Measurements from ENCODE around the gene GTF2F2.

DNA sequence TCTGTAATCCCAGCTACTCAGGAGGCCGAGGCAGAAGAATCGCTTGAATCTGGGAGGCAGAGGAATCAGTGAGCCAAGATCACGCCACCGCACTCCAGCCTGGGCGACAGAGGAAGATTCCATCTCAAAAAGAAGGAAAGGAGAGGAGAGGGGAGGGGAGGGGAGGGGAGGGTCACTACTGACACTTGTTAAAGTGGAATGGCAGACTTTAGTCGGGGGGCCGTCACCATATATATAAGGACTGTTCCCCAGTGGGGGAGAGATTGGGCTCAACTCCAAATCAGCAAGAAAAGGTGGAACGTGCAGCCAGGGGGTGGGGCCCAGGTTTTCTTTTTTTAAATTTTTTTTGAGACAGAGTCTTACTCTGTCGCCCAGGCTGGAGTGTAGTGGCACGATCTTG is 194.5 kb downstream of the GTF2F2 start:
- TF ChIP-seq, protein P1, sequence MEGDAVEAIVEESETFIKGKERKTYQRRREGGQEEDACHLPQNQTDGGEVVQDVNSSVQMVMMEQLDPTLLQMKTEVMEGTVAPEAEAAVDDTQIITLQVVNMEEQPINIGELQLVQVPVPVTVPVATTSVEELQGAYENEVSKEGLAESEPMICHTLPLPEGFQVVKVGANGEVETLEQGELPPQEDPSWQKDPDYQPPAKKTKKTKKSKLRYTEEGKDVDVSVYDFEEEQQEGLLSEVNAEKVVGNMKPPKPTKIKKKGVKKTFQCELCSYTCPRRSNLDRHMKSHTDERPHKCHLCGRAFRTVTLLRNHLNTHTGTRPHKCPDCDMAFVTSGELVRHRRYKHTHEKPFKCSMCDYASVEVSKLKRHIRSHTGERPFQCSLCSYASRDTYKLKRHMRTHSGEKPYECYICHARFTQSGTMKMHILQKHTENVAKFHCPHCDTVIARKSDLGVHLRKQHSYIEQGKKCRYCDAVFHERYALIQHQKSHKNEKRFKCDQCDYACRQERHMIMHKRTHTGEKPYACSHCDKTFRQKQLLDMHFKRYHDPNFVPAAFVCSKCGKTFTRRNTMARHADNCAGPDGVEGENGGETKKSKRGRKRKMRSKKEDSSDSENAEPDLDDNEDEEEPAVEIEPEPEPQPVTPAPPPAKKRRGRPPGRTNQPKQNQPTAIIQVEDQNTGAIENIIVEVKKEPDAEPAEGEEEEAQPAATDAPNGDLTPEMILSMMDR (IDR thresholded peaks at IDR 0.05 in 8 of 11, conservative IDR thresholded peaks at IDR 0.05 in 3 of 11), result no peak
- no peak for TF ChIP-seq POLR2A (IDR thresholded peaks at IDR 0.05)

All from spleen (tissue), 7 donors.